Fibroblast of villous mesenchyme (primary cell): ENCODE results near the gene RAC2. TPM values are rescaled to one million over a fixed set of nuclear protein-coding genes. Genes with fewer than 3 reads are reported as not detected.

Experiments used
- DNase-seq: peaks from one replicate; pipeline ENCODE4 v3.0.0-alpha.2; 2010; ENCODE audit warnings: low read depth
- H3K4me3 ChIP-seq: 2 replicates; pipeline ENCODE4 v1.5.1; 2011; ENCODE audit warnings: low read depth, mild to moderate bottlenecking, low read length
- CTCF ChIP-seq: IDR thresholded peaks from 2 replicates; pipeline ENCODE4 v1.5.1; 2012; ENCODE audit warnings: low read depth, mild to moderate bottlenecking, low read length; ENCODE audit not compliant: insufficient read depth
- total RNA-seq: library from RNA; depleted of rRNA; stranded (reverse); fragments of >200 nt; gene quantifications from 2 replicates; pipeline ENCODE4 v1.2.3, GENCODE V29; 2012

Gene RAC2
- total RNA-seq, 1 donor, result 11.2 TPM

DNA sequence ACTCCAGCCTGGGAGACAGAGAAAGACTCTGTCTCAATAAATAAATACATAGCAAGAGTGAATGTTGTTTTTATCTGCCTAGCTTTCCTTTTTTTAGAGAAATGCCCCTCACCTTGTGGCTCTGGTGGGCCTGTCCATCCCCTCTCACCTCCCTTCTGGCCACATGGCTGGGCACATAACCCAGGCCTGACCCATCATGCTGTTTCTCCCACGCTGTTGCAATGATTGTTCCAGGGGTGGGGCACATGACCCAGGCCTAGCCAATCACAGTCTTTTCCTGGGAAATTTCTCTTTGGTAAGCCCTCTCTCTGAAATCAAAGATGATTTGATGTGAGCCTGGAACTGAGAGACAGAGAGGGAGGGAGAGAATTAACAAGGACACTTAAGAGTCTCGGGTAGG is 32.7 kb upstream of the RAC2 start:
- no peak overlapping the region for H3K4me3 ChIP-seq
- peak; percentile 29 for DNase-seq
- no peak for TF ChIP-seq CTCF

DNA sequence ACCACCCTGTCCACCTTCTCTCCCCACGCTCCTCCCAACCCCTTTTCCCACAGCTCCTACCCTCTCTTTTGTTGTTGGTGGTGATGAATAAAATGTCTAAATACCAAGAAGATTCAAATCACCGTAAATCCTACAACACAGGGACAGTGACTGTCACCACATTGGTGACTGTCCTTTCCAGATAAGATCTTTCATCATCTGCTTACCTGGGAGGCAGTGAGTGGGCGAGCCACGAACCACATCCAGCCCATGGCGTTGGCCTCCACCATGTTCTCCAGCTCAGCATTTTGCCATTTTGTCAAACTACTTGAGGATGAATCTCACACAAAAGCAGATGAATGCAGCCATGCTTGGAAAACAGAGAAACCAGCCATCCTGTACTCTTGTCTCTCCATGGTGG is 31.6 kb upstream of the RAC2 start:
- TF ChIP-seq CTCF, result no peak
- no peak overlapping the region for H3K4me3 ChIP-seq
- no peak for DNase-seq

DNA sequence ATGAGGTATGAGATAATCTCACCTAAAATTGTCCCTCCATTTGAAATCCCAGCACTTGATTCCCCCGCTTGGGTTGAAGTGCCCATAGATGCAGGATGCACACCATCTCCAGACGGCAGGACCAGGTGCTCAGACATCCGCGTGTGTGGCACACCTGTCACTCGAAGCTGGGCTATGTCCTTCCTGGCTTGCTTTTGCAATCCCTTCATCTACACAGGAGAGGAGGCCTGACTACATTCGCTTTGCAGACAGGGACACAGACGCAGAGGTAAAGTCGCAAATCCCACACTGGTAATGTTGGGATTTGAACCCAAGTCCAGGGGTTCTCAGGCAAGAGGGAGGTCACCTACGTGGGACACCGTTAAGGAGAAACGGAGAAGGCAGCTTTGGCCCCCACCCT is 31.1 kb upstream of the RAC2 start:
- DNase-seq, result no peak
- no peak for TF ChIP-seq CTCF
- no peak overlapping the region for H3K4me3 ChIP-seq

- no peak overlapping the region for H3K4me3 ChIP-seq
- no peak for DNase-seq
- TF ChIP-seq CTCF, result no peak
These were observed 30.4 kb upstream of the RAC2 start for GRCh38 chr22:37274380-37274862.

GRCh38 chr22:37273846-37274225 is 29.8 kb upstream of the RAC2 start:
- no peak for TF ChIP-seq CTCF
- no peak overlapping the region for H3K4me3 ChIP-seq
- DNase-seq, result no peak

- no peak overlapping the region for H3K4me3 ChIP-seq
- TF ChIP-seq CTCF, result no peak
- DNase-seq, result peak; percentile 70
These were observed 29.2 kb upstream of the RAC2 start for GRCh38 chr22:37273126-37273845.
